A673 (cell line): Measurements from ENCODE around the gene LRRC15. TPM values are rescaled to one million over a fixed set of nuclear protein-coding genes. Genes with fewer than 3 reads are reported as not detected.

Experiments used
- BruUV-seq: library from RNA; stranded (reverse); fragments of 400-500 nt; replicated peaks from 2 replicates; lab custom pipeline; 2021; lab: Mats Ljungman, UMichigan
- CTCF ChIA-PET: fragments of 300-600 bp; sonication (Branson Sonifier 250); formaldehyde crosslinking; loops from one replicate; lab custom pipeline; 2022; ENCODE audit warnings: antibody characterized with exemption; lab: Charles Lee
- POLR2A ChIA-PET: fragments of 300-600 bp; sonication (Branson Sonifier 250); formaldehyde crosslinking; loops from one replicate; lab custom pipeline; 2022; ENCODE audit warnings: antibody characterized with exemption; ENCODE audit not compliant: low non-redundant PET; lab: Charles Lee
- DNase-seq: peaks from one replicate; pipeline ENCODE4 v3.0.0-alpha.2; 2015; ENCODE audit warnings: low spot score
- H3K27ac ChIP-seq: fragments of 200-600 bp; sonication (generic); 2 replicates; pipeline ENCODE4 v1.5.1; 2016; ENCODE audit warnings: mixed run types, low read depth, mild to moderate bottlenecking, mixed read lengths, antibody characterized with exemption, low read length; ENCODE audit not compliant: poor library complexity, severe bottlenecking
- H3K27me3 ChIP-seq: fragments of 200-600 bp; sonication (generic); replicated peaks from 2 replicates; pipeline ENCODE4 v1.6.1; 2017; ENCODE audit warnings: mixed run types, low read depth, mild to moderate bottlenecking, mixed read lengths, antibody characterized with exemption, low read length; ENCODE audit not compliant: insufficient read depth, poor library complexity
- H3K36me3 ChIP-seq: fragments of 200-600 bp; sonication (generic); 2 replicates; pipeline ENCODE4 v1.6.1; 2016; ENCODE audit warnings: mixed run types, mild to moderate bottlenecking, mixed read lengths, antibody characterized with exemption, low read length; ENCODE audit not compliant: insufficient read depth, poor library complexity, severe bottlenecking
- H3K4me1 ChIP-seq: fragments of 200-600 bp; sonication (generic); 2 replicates; pipeline ENCODE4 v1.6.1; 2017; ENCODE audit warnings: mixed run types, mild to moderate bottlenecking, mixed read lengths, antibody characterized with exemption, low read length; ENCODE audit not compliant: insufficient read depth, poor library complexity, severe bottlenecking
- H3K4me3 ChIP-seq: fragments of 200-600 bp; sonication (generic); 2 replicates; pipeline ENCODE4 v1.5.1; 2016; ENCODE audit warnings: low read depth, mixed run types, mild to moderate bottlenecking, mixed read lengths, low read length; ENCODE audit not compliant: poor library complexity, severe bottlenecking
- H3K9me3 ChIP-seq: fragments of 200-600 bp; sonication (generic); 2 replicates; pipeline ENCODE4 v1.6.1; 2016; ENCODE audit warnings: mixed run types, low read depth, mild to moderate bottlenecking, mixed read lengths, antibody characterized with exemption, low read length; ENCODE audit not compliant: poor library complexity, severe bottlenecking
- EZH2 ChIP-seq: fragments of 200-600 bp; sonication (generic); IDR thresholded peaks from 2 replicates; pipeline ENCODE4 v1.6.1; 2017; ENCODE audit warnings: borderline replicate concordance, low read depth, mild to moderate bottlenecking, mixed read lengths, antibody characterized with exemption, low read length; ENCODE audit not compliant: poor library complexity, severe bottlenecking
- intact Hi-C: fragments of 100-400 bp; cut with micrococcal nuclease; formaldehyde crosslinking; loops from one replicate; pipeline ENCODE4 v1.10.0; 2022; ENCODE audit not compliant: unreplicated experiment
- total RNA-seq: library from RNA; stranded (reverse); gene quantifications from 2 replicates; pipeline ENCODE4 v1.2.3, GENCODE V29; 2021
- TF ChIP-seq, protein P1 (sequence below): fragments of 300-800, 200-600 bp; sonication (generic); conservative IDR thresholded peaks from 2 replicates; pipeline ENCODE4 v1.5.1; 2017; ENCODE audit warnings: low read depth, mild to moderate bottlenecking, antibody characterized with exemption, low read length, moderate library complexity, mixed read lengths

Gene LRRC15
- total RNA-seq, 1 experiment from 2014 or later = not detected

DNA sequence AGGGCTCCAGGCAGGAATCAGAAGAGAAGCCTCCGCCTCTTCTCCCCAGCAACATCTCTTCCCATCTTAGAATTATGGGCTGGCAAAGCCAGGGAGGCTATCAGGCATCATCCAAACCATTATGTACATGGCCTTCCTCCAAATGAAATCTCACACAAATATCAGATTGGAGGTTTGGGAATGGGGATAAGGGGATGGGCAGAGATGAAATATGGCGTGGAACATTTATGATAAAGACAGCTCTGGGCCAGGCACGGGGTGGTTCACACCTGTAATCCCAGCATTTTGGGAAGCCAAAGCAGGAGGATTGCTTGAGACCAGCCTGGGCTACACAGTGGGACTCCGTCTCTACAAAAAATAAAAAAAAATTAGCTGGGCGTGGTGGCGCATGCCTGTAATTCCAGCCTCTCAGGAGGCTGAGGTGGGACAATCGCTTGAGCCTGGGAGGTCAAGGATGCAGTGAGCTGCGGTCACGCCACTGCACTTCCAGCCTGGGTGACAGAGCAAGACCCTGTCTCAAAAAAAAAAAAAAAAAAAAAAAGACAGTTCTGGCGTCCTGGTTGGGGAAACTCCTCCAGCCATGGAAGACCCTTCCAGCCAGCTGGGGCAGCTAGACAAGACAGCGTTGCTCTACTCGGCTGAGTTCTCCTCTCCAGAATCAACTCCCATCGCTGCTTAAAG, 55.0 kb downstream of the LRRC15 start:
- POLR2A ChIA-PET = no interaction called here
- Histone ChIP-seq H3K4me3 (peak overlapping the region; percentile 48), H3K36me3 (no peaks in the 10 kb centered on the region), H3K4me1 (peaks cover 41% of the 10 kb centered on the region), H3K27me3 (no peaks in the 10 kb centered on the region), H3K27ac (peak overlapping the region; percentile 87), H3K9me3 (peaks cover 12% of the 10 kb centered on the region)
- DNase-seq = no peak
- intact Hi-C loops = loop anchor here (1.0 to 10.0 kb wide), 7 partner anchors 110 to 647 kb away; no protein-coding TSS in a partner anchor
- TF ChIP-seq, protein P1, sequence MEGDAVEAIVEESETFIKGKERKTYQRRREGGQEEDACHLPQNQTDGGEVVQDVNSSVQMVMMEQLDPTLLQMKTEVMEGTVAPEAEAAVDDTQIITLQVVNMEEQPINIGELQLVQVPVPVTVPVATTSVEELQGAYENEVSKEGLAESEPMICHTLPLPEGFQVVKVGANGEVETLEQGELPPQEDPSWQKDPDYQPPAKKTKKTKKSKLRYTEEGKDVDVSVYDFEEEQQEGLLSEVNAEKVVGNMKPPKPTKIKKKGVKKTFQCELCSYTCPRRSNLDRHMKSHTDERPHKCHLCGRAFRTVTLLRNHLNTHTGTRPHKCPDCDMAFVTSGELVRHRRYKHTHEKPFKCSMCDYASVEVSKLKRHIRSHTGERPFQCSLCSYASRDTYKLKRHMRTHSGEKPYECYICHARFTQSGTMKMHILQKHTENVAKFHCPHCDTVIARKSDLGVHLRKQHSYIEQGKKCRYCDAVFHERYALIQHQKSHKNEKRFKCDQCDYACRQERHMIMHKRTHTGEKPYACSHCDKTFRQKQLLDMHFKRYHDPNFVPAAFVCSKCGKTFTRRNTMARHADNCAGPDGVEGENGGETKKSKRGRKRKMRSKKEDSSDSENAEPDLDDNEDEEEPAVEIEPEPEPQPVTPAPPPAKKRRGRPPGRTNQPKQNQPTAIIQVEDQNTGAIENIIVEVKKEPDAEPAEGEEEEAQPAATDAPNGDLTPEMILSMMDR = no peak
- no peak for TF ChIP-seq EZH2
- CTCF ChIA-PET = interaction anchor here (3.5 kb wide), 1 partner anchor 533 kb away, joined by 68 read pairs; no protein-coding TSS in a partner anchor
- TSS peak; percentile 90 for BruUV-seq

DNA sequence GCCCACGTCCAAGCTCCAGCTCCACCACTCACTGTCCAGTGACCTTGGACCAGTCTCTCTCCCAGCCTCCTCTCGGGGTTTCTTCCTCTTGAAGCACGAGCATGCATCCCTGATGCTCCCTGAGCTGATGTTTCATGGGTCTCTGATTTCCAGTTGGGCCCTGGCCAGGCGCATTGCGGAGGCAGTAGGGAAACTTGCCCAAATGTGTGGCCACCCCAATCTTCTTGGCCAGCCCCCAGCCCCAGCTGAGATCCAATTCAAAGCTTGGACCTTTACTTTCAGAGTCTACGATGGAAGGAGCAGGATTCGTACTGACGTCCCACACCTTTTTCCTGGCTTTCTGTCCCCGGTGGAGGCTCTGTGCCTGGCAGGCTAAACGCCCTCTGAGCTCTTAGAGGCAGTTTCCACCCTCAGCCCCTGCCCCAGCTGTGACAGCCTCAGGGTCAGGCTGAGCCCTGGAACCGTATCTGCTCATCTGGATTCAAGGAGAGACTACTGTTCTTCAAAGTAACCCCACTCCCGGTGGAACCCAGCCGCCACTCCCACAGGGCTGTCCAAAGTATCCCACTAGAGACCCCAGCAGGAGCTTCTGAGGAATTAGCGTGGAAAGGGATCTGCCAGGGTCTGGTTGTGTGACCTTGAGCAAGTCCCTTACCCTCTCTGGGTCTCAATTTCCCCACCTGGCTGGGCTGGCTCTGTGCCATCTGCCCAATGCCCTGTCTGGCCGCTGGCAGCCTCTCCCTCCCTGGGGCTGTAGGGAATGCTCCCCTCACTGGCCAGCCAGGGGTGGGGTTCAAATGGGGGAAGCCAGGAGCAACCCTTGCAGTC, 55.8 kb downstream of the LRRC15 start:
- intact Hi-C loops = loop anchor here (2.0 to 10.0 kb wide), 3 partner anchors 109 to 533 kb away; no protein-coding TSS in a partner anchor
- ChIA-PET POLR2A (no interaction called here), CTCF (interaction anchor here (0.5 to 0.9 kb wide), 3 partner anchors 178 to 533 kb away, joined by 3 to 5 read pairs (median 4); partner anchors contain the start of gene HES1)
- no peaks in the 10 kb centered on the region for H3K27me3 ChIP-seq
- H3K36me3 ChIP-seq = no peaks in the 10 kb centered on the region
- H3K4me1 ChIP-seq = peaks cover 48% of the 10 kb centered on the region
- H3K9me3 ChIP-seq = peaks cover 4% of the 10 kb centered on the region
- TF ChIP-seq, protein P1 = peak; percentile 44
- no peak for TF ChIP-seq EZH2
- no peak overlapping the region for H3K4me3 ChIP-seq
- H3K27ac ChIP-seq = no peak overlapping the region
- no TSS peak for BruUV-seq
- DNase-seq = peak; percentile 65

DNA sequence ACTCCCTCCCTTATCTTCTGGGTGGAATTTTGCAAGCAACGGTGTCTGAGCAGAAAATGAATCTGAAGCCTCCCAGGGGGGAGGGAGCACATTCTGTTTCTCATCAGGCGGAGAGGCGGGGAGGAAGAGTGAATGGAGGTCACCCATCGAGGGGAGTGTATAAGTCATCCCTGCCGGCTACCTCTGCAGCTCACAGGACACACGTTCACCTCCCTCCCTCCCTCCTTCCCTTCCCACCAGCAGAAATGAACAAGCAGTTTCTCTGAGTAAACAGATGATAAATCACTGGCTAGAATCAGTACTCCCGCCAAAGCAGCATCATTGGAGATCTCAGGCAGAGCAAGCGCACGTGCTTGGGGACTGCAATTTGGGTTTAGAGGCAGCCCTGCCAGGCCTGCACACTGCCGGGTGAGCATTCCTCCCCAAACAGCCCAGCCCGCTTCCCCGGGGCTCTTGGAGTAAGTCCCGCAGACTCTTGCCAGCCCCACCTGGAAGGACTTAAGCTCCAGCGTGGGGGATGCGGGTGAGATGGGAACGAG, 56.7 kb downstream of the LRRC15 start:
- intact Hi-C loops = loop anchor here (10.0 kb wide), 1 partner anchor 308 kb away; no protein-coding TSS in a partner anchor
- peaks cover 58% of the 10 kb centered on the region for H3K4me1 ChIP-seq
- no peaks in the 10 kb centered on the region for H3K9me3 ChIP-seq
- POLR2A ChIA-PET = no interaction called here
- no peaks in the 10 kb centered on the region for H3K27me3 ChIP-seq
- BruUV-seq = no TSS peak
- CTCF ChIA-PET = interaction anchor here (0.6 to 0.9 kb wide), 4 partner anchors 177 to 568 kb away, joined by 3 to 5 read pairs (median 4); partner anchors contain the start of gene HES1
- no peak overlapping the region for H3K4me3 ChIP-seq
- H3K36me3 ChIP-seq = no peaks in the 10 kb centered on the region
- TF ChIP-seq, protein P1 = no peak
- no peak for TF ChIP-seq EZH2
- peak; percentile 55 for DNase-seq
- peak overlapping the region; percentile 21 for H3K27ac ChIP-seq
